Lung microvascular endothelial cell (primary cell): ENCODE measurements around the gene SUCLG2. TPM values are rescaled to one million over a fixed set of nuclear protein-coding genes. Genes with fewer than 3 reads are reported as not detected.
"Not testable (repeated sequence)": the region's sequence is repeated elsewhere in the genome, so short reads cannot be mapped to it uniquely, and the experiment has no call there.

Source experiments
- DNase-seq, 2 donors: peaks; one replicate each; pipeline versions ENCODE4 v3.0.0 to v3.0.0-alpha.2; 2010; ENCODE audit warnings: low read depth in 2 of 2
- total RNA-seq: library from RNA; depleted of rRNA; stranded (reverse); fragments of >200 nt; gene quantifications from 2 replicates; pipeline ENCODE4 v1.2.1, GENCODE V29; 2014

The SUCLG2 gene
- total RNA-seq, 1 donor from 2014 or later: 27.6 TPM

GRCh38 chr3:67561667-67562394 lies 92.6 kb downstream of the SUCLG2 start:
- DNase-seq: no peak

GRCh38 chr3:67561266-67561665 lies 93.1 kb downstream of the SUCLG2 start:
- no peak for DNase-seq

- DNase-seq: no peak
Measured at GRCh38 chr3:67559029-67559605, 95.3 kb downstream of the SUCLG2 start.

GRCh38 chr3:67558426-67558825 lies 96.0 kb downstream of the SUCLG2 start:
- DNase-seq: peak in 1 of 2 donors; percentile 75

DNA sequence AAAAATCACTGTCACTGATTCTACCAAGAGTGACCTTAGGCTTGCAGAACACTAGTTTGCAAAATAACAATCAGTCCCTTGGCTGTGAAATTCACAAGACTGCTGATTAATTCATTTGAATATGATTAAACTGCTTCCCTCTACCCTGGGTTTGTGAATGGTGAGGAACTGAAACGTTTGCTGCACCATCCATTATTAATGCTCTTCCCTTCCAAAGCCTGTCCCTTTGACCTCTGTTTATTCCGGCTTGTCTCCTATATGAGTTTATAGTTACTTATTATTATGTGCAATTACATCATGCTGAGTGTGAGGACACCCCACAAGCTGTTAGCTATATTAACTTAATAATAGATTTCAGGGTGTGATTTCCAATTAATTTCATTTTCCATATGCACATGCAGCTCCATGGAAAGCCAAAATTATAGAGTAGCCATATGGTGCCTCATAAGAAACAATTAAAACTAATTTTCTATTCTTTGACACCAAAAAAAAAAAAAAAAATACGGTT lies 96.5 kb downstream of the SUCLG2 start:
- no peak for DNase-seq

DNA sequence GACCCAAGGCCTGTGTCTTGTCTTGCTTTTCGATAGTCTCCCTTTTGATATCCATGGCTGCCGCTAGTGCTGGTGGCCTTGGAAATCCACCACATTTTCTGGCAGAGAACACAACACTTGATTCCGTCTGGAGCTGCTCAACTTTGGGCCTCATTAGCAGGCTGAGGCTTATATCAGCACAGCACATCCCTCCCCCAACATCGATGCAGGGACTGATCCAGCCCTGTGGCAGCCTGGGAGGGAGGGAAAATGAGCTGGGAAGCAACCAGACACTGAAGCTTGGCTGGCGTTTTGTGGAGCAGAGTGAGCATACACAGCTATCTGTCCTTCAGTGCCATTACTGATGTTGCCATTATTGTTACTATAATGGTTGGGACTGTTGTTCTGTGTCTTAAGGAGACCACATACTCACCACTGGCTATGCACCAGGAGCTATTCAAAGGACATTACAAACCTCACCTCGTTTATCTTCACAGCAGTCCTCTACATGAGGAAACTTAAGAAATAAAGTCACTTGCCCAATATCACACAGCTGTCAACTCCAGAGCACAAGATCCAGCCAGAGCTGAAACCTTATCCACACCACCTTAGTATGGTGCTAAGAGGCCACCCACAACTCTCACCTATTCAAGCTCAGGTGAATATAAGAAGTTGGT lies 102.9 kb downstream of the SUCLG2 start:
- no peak for DNase-seq

- DNase-seq: no peak
Measured at GRCh38 chr3:67550541-67550940, 103.9 kb downstream of the SUCLG2 start.

GRCh38 chr3:67542502-67543250 lies 111.7 kb downstream of the SUCLG2 start:
- not testable (repeated sequence) for DNase-seq

DNA sequence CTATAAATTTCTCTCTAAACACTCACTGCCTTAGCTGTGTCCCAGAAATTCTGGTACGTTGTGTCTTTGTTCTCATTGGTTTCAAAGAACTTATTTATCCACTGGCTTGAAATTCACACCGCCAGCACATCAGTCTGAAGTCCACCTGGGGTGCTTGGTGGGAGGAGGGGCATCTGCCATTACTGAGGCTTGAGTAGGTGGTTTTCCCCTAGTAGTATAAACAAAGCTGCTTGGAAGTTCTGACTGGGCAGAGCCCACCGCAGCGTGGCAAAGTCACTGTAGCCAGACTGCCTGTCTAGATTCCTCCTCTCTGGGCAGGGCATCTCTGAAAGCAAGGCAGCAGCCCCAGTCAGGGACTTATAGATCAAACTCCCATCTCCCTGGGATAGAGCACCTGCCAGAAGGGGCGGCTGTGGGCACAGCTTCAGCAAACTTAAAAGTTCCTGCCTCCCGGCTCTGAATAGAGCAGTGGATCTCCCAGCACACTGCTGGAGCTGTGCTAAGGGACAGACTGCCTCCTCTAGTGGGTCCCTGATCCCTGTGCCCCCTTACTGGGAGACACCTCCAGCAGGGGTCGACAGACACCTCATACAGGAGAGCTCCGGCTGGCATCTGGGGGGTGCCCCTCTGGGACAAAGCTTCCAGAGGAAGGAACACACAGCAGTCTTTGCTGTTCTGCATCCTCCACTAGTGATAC lies 114.1 kb downstream of the SUCLG2 start:
- DNase-seq: no peak

- DNase-seq: not testable (repeated sequence)
Measured at GRCh38 chr3:67537203-67537602, 117.2 kb downstream of the SUCLG2 start.

- no peak for DNase-seq
Measured at GRCh38 chr3:67535006-67535405, 119.4 kb downstream of the SUCLG2 start.

DNA sequence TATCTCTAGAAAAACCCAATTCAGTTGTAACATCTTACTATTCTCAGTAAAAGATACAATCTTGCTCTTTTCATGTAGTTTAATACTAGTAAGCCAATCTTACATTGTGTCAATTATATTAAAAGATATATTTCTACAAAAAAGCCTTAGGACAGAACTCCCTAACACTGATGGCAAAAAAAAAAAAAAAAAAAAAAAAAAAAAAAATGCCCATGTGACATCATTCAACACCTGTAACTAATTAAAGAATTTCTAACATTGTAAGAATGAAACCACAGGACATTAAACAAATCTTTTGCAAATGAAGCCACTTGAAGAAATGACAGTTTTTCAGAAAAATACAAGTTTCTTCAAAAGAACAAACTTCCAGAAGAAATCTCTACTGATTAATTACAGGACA lies 119.8 kb downstream of the SUCLG2 start:
- no peak for DNase-seq

- peak; percentile 24 to 43 for DNase-seq
Measured at GRCh38 chr3:67531181-67532101, 123.0 kb downstream of the SUCLG2 start.

DNA sequence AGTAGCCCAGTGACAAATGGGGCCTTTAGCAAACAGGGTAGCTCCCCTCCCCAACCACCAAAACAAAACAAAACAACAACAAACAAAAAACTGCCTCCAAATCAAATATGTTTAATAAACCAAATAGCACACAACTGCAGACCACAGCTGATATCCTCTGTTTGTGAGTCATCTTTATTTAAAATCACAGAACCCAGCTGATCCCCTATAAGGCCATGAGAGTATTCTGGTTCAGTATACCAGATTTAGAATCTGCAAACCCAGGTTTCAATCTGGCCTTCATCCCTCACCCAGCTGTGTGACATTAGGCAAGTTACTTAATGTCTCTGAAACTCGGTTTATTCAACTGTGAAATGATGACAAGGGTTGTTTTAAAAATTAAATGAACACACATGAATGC lies 124.5 kb downstream of the SUCLG2 start:
- peak in 1 of 2 donors; percentile 7 for DNase-seq

- no peak for DNase-seq
Measured at GRCh38 chr3:67529337-67529736, 125.1 kb downstream of the SUCLG2 start.

DNA sequence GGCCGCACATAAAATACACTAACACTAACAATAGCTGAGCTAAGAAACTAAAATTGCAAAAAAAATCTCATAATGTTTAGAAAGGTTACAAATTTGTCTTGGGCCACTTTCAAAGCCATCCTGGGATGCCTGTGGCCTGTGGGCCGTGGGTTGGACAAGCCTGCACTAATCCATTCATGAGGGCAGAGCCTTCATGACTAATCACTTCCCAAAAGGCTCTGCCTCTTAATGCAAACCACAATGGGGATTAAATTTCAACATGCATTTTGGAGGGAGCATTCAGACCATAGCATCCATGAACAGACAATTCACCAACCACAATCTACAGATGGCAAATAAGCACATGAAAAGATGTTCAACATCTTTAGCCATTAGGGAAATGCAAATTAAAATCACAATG lies 128.2 kb downstream of the SUCLG2 start:
- no peak for DNase-seq

DNA sequence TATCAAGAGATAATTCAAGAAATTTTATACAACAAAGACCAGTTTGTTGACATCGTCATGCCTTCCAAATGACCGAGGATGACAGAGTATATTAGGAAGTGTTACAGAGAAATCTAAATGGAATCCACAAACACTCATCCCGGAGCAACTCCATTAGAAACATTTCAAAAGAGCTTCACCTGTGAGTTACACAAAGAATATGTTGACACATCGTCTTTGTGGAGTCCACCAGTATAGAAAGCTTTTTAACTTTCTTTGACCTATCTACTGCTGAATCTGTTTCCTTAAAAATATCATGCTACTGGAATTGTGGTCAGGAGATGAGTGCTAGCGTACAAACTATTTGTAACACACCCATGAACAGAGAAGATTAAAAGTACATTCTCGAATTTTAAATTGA lies 130.4 kb downstream of the SUCLG2 start:
- DNase-seq: no peak

DNA sequence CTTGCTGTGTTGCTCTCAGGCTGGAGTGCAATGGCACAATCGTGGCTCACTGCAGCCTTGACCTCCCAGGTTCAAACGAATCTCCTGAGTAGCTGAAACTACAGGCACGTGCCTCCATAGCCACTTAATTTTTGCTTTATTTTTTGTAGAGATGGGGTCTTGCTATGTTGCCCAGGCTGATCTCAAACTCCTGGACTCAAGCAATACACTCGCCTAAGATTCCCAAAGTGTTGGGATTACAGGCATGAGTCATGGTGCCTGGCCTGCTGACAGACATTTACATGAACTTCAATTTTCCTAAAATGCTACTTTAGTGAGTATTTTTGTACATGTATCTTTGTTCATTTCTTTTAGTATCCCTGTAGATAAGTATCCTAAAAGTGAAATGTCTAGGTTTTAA lies 132.3 kb downstream of the SUCLG2 start:
- DNase-seq: no peak

DNA sequence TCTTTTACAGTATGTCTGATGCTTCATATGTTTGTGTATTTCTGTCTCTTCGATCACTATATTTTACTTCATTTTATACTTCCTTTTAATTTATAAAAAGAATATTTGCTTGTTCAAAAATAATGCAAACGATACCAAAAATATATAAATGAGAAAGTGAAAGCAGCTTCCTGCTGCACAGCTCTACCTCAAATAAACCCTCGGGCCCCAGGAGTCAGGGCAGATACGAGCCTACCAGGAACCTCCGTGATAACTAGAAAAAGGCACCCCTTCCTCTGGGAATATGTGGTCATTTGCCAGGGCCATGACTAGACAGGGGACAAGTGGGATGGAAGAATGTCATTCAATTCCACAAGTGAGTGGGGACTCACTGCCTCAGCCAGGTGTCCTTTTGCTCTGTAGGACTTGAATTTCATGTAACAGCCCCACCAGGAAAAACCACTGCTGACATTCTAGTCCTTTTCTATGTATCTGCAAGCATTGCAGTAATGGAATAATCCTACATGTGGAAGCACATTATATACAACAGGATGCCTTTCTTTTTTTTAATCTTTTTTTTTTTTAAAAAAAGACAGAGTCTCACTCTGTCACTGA lies 133.3 kb downstream of the SUCLG2 start:
- no peak for DNase-seq

DNA sequence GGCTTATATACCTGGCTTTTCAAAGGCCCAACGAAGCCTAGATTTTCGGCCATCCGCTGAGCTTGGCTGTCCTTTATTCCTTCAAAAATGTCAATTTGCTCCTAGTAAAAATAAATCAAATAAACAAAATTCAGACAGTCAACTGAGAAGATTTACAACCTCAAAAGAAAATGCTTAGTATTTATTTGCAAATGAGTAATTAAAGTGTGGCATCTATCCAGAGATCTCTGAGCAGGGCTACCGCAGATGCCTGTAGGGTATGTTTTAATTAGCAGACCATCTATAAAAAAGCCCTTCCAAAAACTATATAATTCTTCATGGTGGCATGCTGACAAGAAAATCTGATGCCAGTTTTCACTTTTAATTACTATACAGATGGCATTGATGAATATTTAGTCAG lies 136.2 kb downstream of the SUCLG2 start:
- DNase-seq: no peak
